Mesenchymal stem cell (in vitro differentiated cells and primary cell): ENCODE results near the gene PPP1R12C.

Experiments used
- DNase-seq: peaks from one replicate; pipeline ENCODE4 v3.0.0-alpha.2; 2013
- H2AFZ ChIP-seq: one replicate; pipeline ENCODE4 v1.6.1; 2013; ENCODE audit warnings: low read depth, mild to moderate bottlenecking, control low read depth, inconsistent platforms, low read length, moderate library complexity
- H2AK5ac ChIP-seq: 2 replicates; pipeline ENCODE4 v1.6.1; 2013; ENCODE audit warnings: low read length, moderate library complexity, mild to moderate bottlenecking, inconsistent platforms; ENCODE audit not compliant: severe bottlenecking
- H2BK120ac ChIP-seq: one replicate; pipeline ENCODE4 v1.6.1; 2013; ENCODE audit warnings: low read depth, mild to moderate bottlenecking, inconsistent platforms, low read length, moderate library complexity
- H2BK12ac ChIP-seq, 2 experiments: one replicate each; pipeline ENCODE4 v1.6.1; 2013; ENCODE audit warnings: inconsistent platforms in 2 of 2, low read length in 2 of 2, mild to moderate bottlenecking in 2 of 2, moderate library complexity in 2 of 2, control low read depth in 1 of 2
- H2BK15ac ChIP-seq: one replicate; pipeline ENCODE4 v1.6.1; 2013; ENCODE audit warnings: mild to moderate bottlenecking, low read depth, inconsistent platforms; ENCODE audit not compliant: poor library complexity, severe bottlenecking
- H2BK5ac ChIP-seq: 2 replicates; pipeline ENCODE4 v1.6.1; 2013; ENCODE audit warnings: low read depth, mild to moderate bottlenecking, low read length, control low read depth, inconsistent platforms; ENCODE audit not compliant: poor library complexity, severe bottlenecking
- H3K14ac ChIP-seq, 2 experiments: one replicate each; pipeline ENCODE4 v1.6.1; 2013; ENCODE audit warnings: inconsistent platforms in 2 of 2, low read length in 2 of 2, control low read depth in 1 of 2, mild to moderate bottlenecking in 1 of 2, moderate library complexity in 1 of 2
- H3K18ac ChIP-seq, 2 experiments: one replicate each; pipeline ENCODE4 v1.6.1; 2013; ENCODE audit warnings: inconsistent platforms in 2 of 2, low read length in 2 of 2, control low read depth in 1 of 2, low read depth in 1 of 2, mild to moderate bottlenecking in 1 of 2
- H3K23ac ChIP-seq, 2 experiments: one replicate each; pipeline ENCODE4 v1.6.1; 2013; ENCODE audit warnings: inconsistent platforms in 2 of 2, low read length in 2 of 2, mild to moderate bottlenecking in 2 of 2, moderate library complexity in 2 of 2, control low read depth in 1 of 2
- H3K27ac ChIP-seq: 2 replicates; pipeline ENCODE4 v1.5.1; 2013; ENCODE audit warnings: mild to moderate bottlenecking, moderate library complexity, low read length, control low read depth, inconsistent platforms; ENCODE audit not compliant: poor library complexity, severe bottlenecking
- H3K27me3 ChIP-seq, 2 experiments: 2 replicates each; pipeline versions ENCODE4 v1.6.1 to v1.7.0; 2013; ENCODE audit warnings: low read length in 2 of 2, mild to moderate bottlenecking in 2 of 2, moderate library complexity in 2 of 2, control low read depth in 1 of 2, inconsistent platforms in 1 of 2; ENCODE audit not compliant: control insufficient read depth in 1 of 2, insufficient read depth in 1 of 2
- H3K36me3 ChIP-seq, 2 experiments: 2 replicates each; pipeline versions ENCODE4 v1.6.1 to v1.7.0; 2013; ENCODE audit warnings: low read length in 2 of 2, control low read depth in 1 of 2, inconsistent platforms in 1 of 2, low read depth in 1 of 2, mild to moderate bottlenecking in 1 of 2; ENCODE audit not compliant: insufficient read depth in 2 of 2, control insufficient read depth in 1 of 2
- H3K4ac ChIP-seq, 2 experiments: one replicate each; pipeline ENCODE4 v1.6.1; 2013; ENCODE audit warnings: inconsistent platforms in 2 of 2, low read length in 2 of 2, mild to moderate bottlenecking in 2 of 2, moderate library complexity in 2 of 2, control low read depth in 1 of 2, low read depth in 1 of 2
- H3K4me1 ChIP-seq: 2 replicates; pipeline ENCODE4 v1.6.1; 2013; ENCODE audit warnings: low read depth, low read length, control low read depth; ENCODE audit not compliant: control insufficient read depth, insufficient read depth
- H3K4me2 ChIP-seq: 2 replicates; pipeline ENCODE4 v1.6.1; 2013; ENCODE audit warnings: low read length, mild to moderate bottlenecking, inconsistent platforms; ENCODE audit not compliant: poor library complexity, severe bottlenecking
- H3K4me3 ChIP-seq, 2 experiments: 2 replicates each; pipeline versions ENCODE4 v1.5.1 to v1.7.0; 2013; ENCODE audit warnings: low read length in 2 of 2, mild to moderate bottlenecking in 2 of 2, control low read depth in 1 of 2, low read depth in 1 of 2; ENCODE audit not compliant: insufficient read depth in 1 of 2
- H3K79me1 ChIP-seq: replicated peaks from 2 replicates; pipeline ENCODE4 v1.6.1; 2013; ENCODE audit warnings: mild to moderate bottlenecking, control low read depth, low read length, inconsistent platforms; ENCODE audit not compliant: poor library complexity, severe bottlenecking
- H3K9ac ChIP-seq: 2 replicates; pipeline ENCODE4 v1.7.0; 2013; ENCODE audit warnings: mild to moderate bottlenecking, low read length, moderate library complexity
- H3K9me3 ChIP-seq: 2 replicates; pipeline ENCODE4 v1.7.0; 2013; ENCODE audit warnings: mild to moderate bottlenecking, low read length; ENCODE audit not compliant: control insufficient read depth
- H4K8ac ChIP-seq: one replicate; pipeline ENCODE4 v1.6.1; 2013; ENCODE audit warnings: inconsistent platforms, mild to moderate bottlenecking, low read length, moderate library complexity
- H4K91ac ChIP-seq: one replicate; pipeline ENCODE4 v1.6.1; 2013; ENCODE audit warnings: mild to moderate bottlenecking, low read length, inconsistent platforms
- WGBS: methylation state at CpG from one replicate; pipeline ENCODE4 v1.1.7; 2013; ENCODE audit warnings: mixed read lengths; 5-methylcytosine and 5-hydroxymethylcytosine counted together

PPP1R12C gene

GRCh38 chr19:55088021-55088451 lies 29.4 kb downstream of the PPP1R12C start:
- Histone ChIP-seq H3K27ac (no peak overlapping the region), H4K8ac (no peak overlapping the region)
- WGBS: 78% methylated on average over 12 of the region's 12 CpGs

GRCh38 chr19:55087542-55087901 lies 29.9 kb downstream of the PPP1R12C start:
- H3K4me3 ChIP-seq: peak overlapping the region; percentile 61 to 77
- peaks cover 39 to 43% of the 10 kb centered on the region in 2 experiments for H3K27me3 ChIP-seq
- no peak overlapping the region for H3K27ac ChIP-seq
- H2BK12ac ChIP-seq: peak overlapping the region in 1 of 2 experiments; percentile 25
- H2AK5ac ChIP-seq: no peak overlapping the region
- no peak overlapping the region for H4K8ac ChIP-seq
- H3K36me3 ChIP-seq: peaks cover 20 to 35% of the 10 kb centered on the region in 2 experiments
- no peak overlapping the region for H3K18ac ChIP-seq
- 31% methylated on average over 17 of the region's 17 CpGs for WGBS
- peaks cover 32% of the 10 kb centered on the region for H3K4me1 ChIP-seq
- H3K4ac ChIP-seq: no peak overlapping the region
- peak overlapping the region in 1 of 2 experiments; percentile 23 for H3K23ac ChIP-seq
- H4K91ac ChIP-seq: no peak overlapping the region
- H3K9ac ChIP-seq: peak overlapping the region; percentile 64
- no peaks in the 10 kb centered on the region for H3K9me3 ChIP-seq
- no peak overlapping the region for H2BK15ac ChIP-seq
- peak overlapping the region in 1 of 2 experiments; percentile 13 for H3K14ac ChIP-seq
- H2AFZ ChIP-seq: no peak overlapping the region
- no peak overlapping the region for H2BK5ac ChIP-seq
- peaks cover 2% of the 10 kb centered on the region for H3K79me1 ChIP-seq
- DNase-seq: no peak
- H3K4me2 ChIP-seq: peak overlapping the region; percentile 99
- no peak overlapping the region for H2BK120ac ChIP-seq

More at GRCh38 chr19:55088021-55088451, 29.4 kb downstream of the PPP1R12C start:
- no peak overlapping the region for H2BK120ac ChIP-seq
- no peak overlapping the region for H2AFZ ChIP-seq
- no peak overlapping the region for H2BK5ac ChIP-seq
- no peak for DNase-seq
- H2AK5ac ChIP-seq: no peak overlapping the region
- peak overlapping the region; percentile 64 for H3K9ac ChIP-seq
- peaks cover 32% of the 10 kb centered on the region for H3K4me1 ChIP-seq
- peak overlapping the region in 1 of 2 experiments; percentile 10 for H2BK12ac ChIP-seq
- peaks cover 5% of the 10 kb centered on the region for H3K79me1 ChIP-seq
- H3K18ac ChIP-seq: no peak overlapping the region
- H3K4ac ChIP-seq: peak overlapping the region in 1 of 2 experiments; percentile 35
- H3K36me3 ChIP-seq: peaks cover 20 to 40% of the 10 kb centered on the region in 2 experiments
- H3K14ac ChIP-seq: peak overlapping the region in 1 of 2 experiments; percentile 41
- peak overlapping the region in 1 of 2 experiments; percentile 77 for H3K4me3 ChIP-seq
- H3K23ac ChIP-seq: no peak overlapping the region
- H3K4me2 ChIP-seq: no peak overlapping the region
- no peaks in the 10 kb centered on the region for H3K9me3 ChIP-seq
- H4K91ac ChIP-seq: no peak overlapping the region
- peaks cover 34 to 38% of the 10 kb centered on the region in 2 experiments for H3K27me3 ChIP-seq
- no peak overlapping the region for H2BK15ac ChIP-seq

- Histone ChIP-seq H3K27ac (no peak overlapping the region), H3K23ac (peak overlapping the region in 1 of 2 experiments; percentile 9), H3K4ac (no peak overlapping the region), H3K4me2 (peak overlapping the region; percentile 99), H3K4me3 (peak overlapping the region; percentile 61 to 77), H2AFZ (no peak overlapping the region), H4K91ac (no peak overlapping the region), H3K9ac (peak overlapping the region; percentile 64), H3K14ac (peak overlapping the region in 1 of 2 experiments; percentile 14), H3K4me1 (peaks cover 34% of the 10 kb centered on the region), H4K8ac (no peak overlapping the region), H2BK12ac (peak overlapping the region in 1 of 2 experiments; percentile 25), H3K9me3 (no peaks in the 10 kb centered on the region), H3K36me3 (peaks cover 20 to 29% of the 10 kb centered on the region in 2 experiments), H2BK5ac (no peak overlapping the region), H2BK120ac (no peak overlapping the region), H3K18ac (peak overlapping the region in 1 of 2 experiments; percentile 41), H2BK15ac (no peak overlapping the region), H3K79me1 (peaks cover 2% of the 10 kb centered on the region), H2AK5ac (no peak overlapping the region), H3K27me3 (peaks cover 45 to 49% of the 10 kb centered on the region in 2 experiments)
- peak; percentile 97 for DNase-seq
- WGBS: 2% methylated on average over 73 of the region's 74 CpGs
These were observed 30.5 kb downstream of the PPP1R12C start for GRCh38 chr19:55086730-55087541.
